ENCODE results near the gene DMPK.

DMPK gene

GRCh38 chr19:45761714-45762113, 20.6 kb downstream of the DMPK start:
- no peak overlapping the region for H3K27ac ChIP-seq (replicated peaks)
- TF ChIP-seq CTCF (IDR thresholded peaks at IDR 0.05; ENCODE audit: insufficient read depth, low read length) (no peak), POLR2AphosphoS5 (IDR thresholded peaks at IDR 0.05; ENCODE audit: low read depth) (no peak), SPI1 (IDR thresholded peaks at IDR 0.05; ENCODE audit: borderline replicate concordance, low read depth) (no peak), REST (IDR thresholded peaks at IDR 0.05; ENCODE audit: insufficient replicate concordance, low read depth) (no peak), GABPA (IDR thresholded peaks at IDR 0.05; ENCODE audit: low read depth) (no peak)

GRCh38 chr19:45758921-45759320, 23.4 kb downstream of the DMPK start:
- Histone ChIP-seq H3K27ac (replicated peaks) (no peak overlapping the region), H3K27me3 (ENCODE audit: insufficient read depth, poor library complexity, severe bottlenecking) (peaks cover 13% of the 10 kb centered on the region), H3K4me3 (replicated peaks; ENCODE audit: insufficient read depth, low read length) (no peak overlapping the region)
- TF ChIP-seq GABPA (IDR thresholded peaks at IDR 0.05; ENCODE audit: low read depth) (no peak), REST (IDR thresholded peaks at IDR 0.05; ENCODE audit: insufficient replicate concordance, low read depth) (no peak), POLR2AphosphoS5 (IDR thresholded peaks at IDR 0.05; ENCODE audit: low read depth) (no peak), CTCF (IDR thresholded peaks at IDR 0.05; ENCODE audit: insufficient read depth, low read length) (no peak), SPI1 (IDR thresholded peaks at IDR 0.05; ENCODE audit: borderline replicate concordance, low read depth) (no peak)
- no peak for DNase-seq (ENCODE audit: low read depth in 1 of 2, low spot score in 1 of 2)

More at GRCh38 chr19:45761714-45762113, 20.6 kb downstream of the DMPK start:
- DNase-seq (ENCODE audit: low read depth in 1 of 2, low spot score in 1 of 2), result no peak
- no peak overlapping the region for H3K4me3 ChIP-seq (replicated peaks; ENCODE audit: insufficient read depth, low read length)
- H3K27me3 ChIP-seq (ENCODE audit: insufficient read depth, poor library complexity, severe bottlenecking), result peaks cover 18% of the 10 kb centered on the region

- no peak overlapping the region for H3K27ac ChIP-seq (replicated peaks)
- H3K4me3 ChIP-seq (replicated peaks; ENCODE audit: insufficient read depth, low read length), result no peak overlapping the region
- DNase-seq (ENCODE audit: low read depth in 1 of 2, low spot score in 1 of 2), result no peak
- peaks cover 9% of the 10 kb centered on the region for H3K27me3 ChIP-seq (ENCODE audit: insufficient read depth, poor library complexity, severe bottlenecking)
- TF ChIP-seq POLR2AphosphoS5 (IDR thresholded peaks at IDR 0.05; ENCODE audit: low read depth) (no peak), REST (IDR thresholded peaks at IDR 0.05; ENCODE audit: insufficient replicate concordance, low read depth) (no peak), CTCF (IDR thresholded peaks at IDR 0.05; ENCODE audit: insufficient read depth, low read length) (no peak), SPI1 (IDR thresholded peaks at IDR 0.05; ENCODE audit: borderline replicate concordance, low read depth) (no peak), GABPA (IDR thresholded peaks at IDR 0.05; ENCODE audit: low read depth) (no peak)
These were observed 24.6 kb downstream of the DMPK start for GRCh38 chr19:45757695-45758094.
